Thyroid gland (tissue), 4 donors: ENCODE data around the gene FSTL4. TPM values are rescaled to one million over a fixed set of nuclear protein-coding genes. Genes with fewer than 3 reads are reported as not detected.
"Not testable (repeated sequence)": the region's sequence is repeated elsewhere in the genome, so short reads cannot be mapped to it uniquely, and the experiment has no call there.

ENCODE experiments used
- DNase-seq, 2 donors: peaks; one replicate each; pipeline ENCODE4 v3.0.0-alpha.2; 2019
- H3K27ac ChIP-seq, 3 donors: fragments of 200-600 bp; sonication (generic); 1 replicate in 2 of 3; 2 replicates in 1 of 3; pipeline ENCODE4 v1.5.1; 2016 to 2019; ENCODE audit warnings: mild to moderate bottlenecking in 1 of 3, moderate library complexity in 1 of 3
- H3K27me3 ChIP-seq: fragments of 200-600 bp; sonication (generic); one replicate; pipeline ENCODE4 v1.5.1; 2019
- H3K36me3 ChIP-seq, 2 donors: fragments of 200-600 bp; sonication (generic); one replicate each; pipeline ENCODE4 v1.5.1; 2016 to 2019
- H3K4me1 ChIP-seq, 2 donors: fragments of 200-600 bp; sonication (generic); one replicate each; pipeline ENCODE4 v1.5.1; 2017 to 2019
- H3K4me3 ChIP-seq, 3 donors: fragments of 200-600 bp; sonication (generic); replicated peaks in 1 of 3; 1 replicate in 2 of 3; 2 replicates in 1 of 3; pipeline ENCODE4 v1.5.1; 2016; ENCODE audit warnings: mild to moderate bottlenecking in 1 of 3
- H3K9me3 ChIP-seq: fragments of 200-600 bp; sonication (generic); one replicate; pipeline ENCODE4 v1.5.1; 2017
- POLR2A ChIP-seq, 2 donors: fragments of 450-650 bp; IDR thresholded peaks; one replicate each; pipeline ENCODE4 v1.6.1; 2017; ENCODE audit warnings: antibody characterized with exemption in 2 of 2, mild to moderate bottlenecking in 2 of 2, moderate library complexity in 1 of 2
- WGBS, 2 donors: methylation state at CpG; one replicate each; pipeline ENCODE4 v1.1.5; 2017; 5-methylcytosine and 5-hydroxymethylcytosine counted together
- intact Hi-C: fragments of 100-400 bp; cut with DNase I; formaldehyde crosslinking; loops from one replicate; pipeline ENCODE4 v1.15.1; 2023
- total RNA-seq, 4 donors: library from RNA; depleted of rRNA; stranded (reverse); fragments of >200 nt; gene quantifications; one replicate each; pipeline ENCODE4 v1.2.3, GENCODE V29; 2016
- TF ChIP-seq, protein P1 (sequence below), 6 experiments: fragments of 200-600 bp in 3 of 6; fragments of 450-650 bp in 3 of 6; sonication (generic) in 3 of 6; IDR thresholded peaks; one replicate each; pipeline ENCODE4 v1.5.1; 2016 to 2019; ENCODE audit warnings: antibody characterized with exemption in 6 of 6, mild to moderate bottlenecking in 2 of 6, inconsistent platforms in 1 of 6, moderate library complexity in 1 of 6

The FSTL4 gene
- total RNA-seq, 4 donors from 2014 or later, result 0.10 to 0.13 TPM; not detected in 2

DNA sequence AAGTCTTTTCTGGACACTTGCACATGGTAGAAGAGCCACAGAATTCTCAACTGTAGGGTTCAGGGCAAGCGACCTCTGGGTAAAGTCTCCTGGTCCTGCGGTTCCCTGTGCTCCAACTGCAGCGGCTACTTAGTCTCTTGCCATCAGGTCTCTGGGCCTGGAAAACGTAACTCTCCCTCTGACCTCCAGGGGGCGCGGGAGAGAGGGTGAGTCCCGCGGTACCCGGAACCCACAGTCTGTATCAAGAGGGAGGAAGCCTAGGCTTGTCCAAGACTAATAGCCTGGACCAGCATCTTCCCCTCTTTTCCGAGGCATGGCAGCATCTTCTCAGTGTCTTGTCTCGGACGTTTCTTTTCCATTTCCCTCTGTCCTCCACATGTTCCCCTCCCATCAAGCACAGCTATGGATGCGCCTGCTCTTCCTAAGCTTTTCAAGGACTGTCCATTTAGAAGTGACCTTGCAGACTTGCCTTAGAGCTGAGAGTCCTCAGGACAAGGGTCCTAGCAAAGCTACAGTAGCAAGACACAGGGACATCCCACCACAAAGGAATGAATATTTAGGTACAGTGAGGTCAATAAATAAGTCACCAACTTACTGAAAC is 59.3 kb downstream of the FSTL4 start:
- intact Hi-C loops, result no loop called here
- TF ChIP-seq POLR2A (IDR thresholded peaks at IDR 0.05), result no peak
- TF ChIP-seq, protein P1, sequence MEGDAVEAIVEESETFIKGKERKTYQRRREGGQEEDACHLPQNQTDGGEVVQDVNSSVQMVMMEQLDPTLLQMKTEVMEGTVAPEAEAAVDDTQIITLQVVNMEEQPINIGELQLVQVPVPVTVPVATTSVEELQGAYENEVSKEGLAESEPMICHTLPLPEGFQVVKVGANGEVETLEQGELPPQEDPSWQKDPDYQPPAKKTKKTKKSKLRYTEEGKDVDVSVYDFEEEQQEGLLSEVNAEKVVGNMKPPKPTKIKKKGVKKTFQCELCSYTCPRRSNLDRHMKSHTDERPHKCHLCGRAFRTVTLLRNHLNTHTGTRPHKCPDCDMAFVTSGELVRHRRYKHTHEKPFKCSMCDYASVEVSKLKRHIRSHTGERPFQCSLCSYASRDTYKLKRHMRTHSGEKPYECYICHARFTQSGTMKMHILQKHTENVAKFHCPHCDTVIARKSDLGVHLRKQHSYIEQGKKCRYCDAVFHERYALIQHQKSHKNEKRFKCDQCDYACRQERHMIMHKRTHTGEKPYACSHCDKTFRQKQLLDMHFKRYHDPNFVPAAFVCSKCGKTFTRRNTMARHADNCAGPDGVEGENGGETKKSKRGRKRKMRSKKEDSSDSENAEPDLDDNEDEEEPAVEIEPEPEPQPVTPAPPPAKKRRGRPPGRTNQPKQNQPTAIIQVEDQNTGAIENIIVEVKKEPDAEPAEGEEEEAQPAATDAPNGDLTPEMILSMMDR (IDR thresholded peaks at IDR 0.05), result peak; percentile 17 to 59 (median 42)
- peak; percentile 29 to 51 for DNase-seq
- no peaks in the 10 kb centered on the region for H3K9me3 ChIP-seq
- H3K36me3 ChIP-seq, result no peaks in the 10 kb centered on the region
- H3K4me1 ChIP-seq, result no peaks in the 10 kb centered on the region
- WGBS, 2 donors, result 23 to 24% methylated on average over 13 of the region's 13 CpGs
- H3K4me3 ChIP-seq, result no peak overlapping the region
- no peak overlapping the region for H3K27ac ChIP-seq
- H3K27me3 ChIP-seq, result no peaks in the 10 kb centered on the region

DNA sequence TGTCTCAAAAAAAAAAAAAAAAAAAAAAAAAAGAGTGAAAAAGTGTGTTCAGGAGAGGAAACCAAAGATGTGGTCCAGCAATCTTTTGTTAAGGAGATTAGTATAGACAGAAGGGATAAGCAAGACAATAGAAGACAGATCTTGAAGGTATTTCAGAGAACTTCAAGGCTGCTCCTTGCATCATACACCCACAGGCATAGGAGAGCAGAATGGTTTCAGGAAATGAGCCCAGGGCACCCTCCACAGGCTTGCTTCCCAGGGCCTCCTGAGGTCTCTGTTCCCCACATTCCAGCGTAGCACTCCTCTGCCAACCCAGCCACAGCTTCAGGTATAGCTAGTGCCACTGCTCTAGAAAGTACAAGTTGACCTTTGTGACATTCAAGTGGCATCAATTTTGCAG is 65.8 kb downstream of the FSTL4 start:
- Histone ChIP-seq H3K27ac (no peak overlapping the region), H3K27me3 (no peaks in the 10 kb centered on the region), H3K9me3 (no peaks in the 10 kb centered on the region), H3K4me3 (no peak overlapping the region), H3K36me3 (no peaks in the 10 kb centered on the region), H3K4me1 (no peaks in the 10 kb centered on the region)
- WGBS, 2 donors, result 67 to 82% methylated on average over 1 of the region's 1 CpG
- TF ChIP-seq, protein P1 (IDR thresholded peaks at IDR 0.05), result no peak
- TF ChIP-seq POLR2A (IDR thresholded peaks at IDR 0.05), result no peak
- intact Hi-C loops, result no loop called here
- no peak for DNase-seq

GRCh38 chr5:133544346-133544745 is 68.0 kb downstream of the FSTL4 start:
- no peak for TF ChIP-seq POLR2A (IDR thresholded peaks at IDR 0.05)
- TF ChIP-seq, protein P1 (IDR thresholded peaks at IDR 0.05), result no peak
- intact Hi-C loops, result no loop called here
- WGBS, 2 donors, result 59 to 63% methylated on average over 3 of the region's 3 CpGs
- Histone ChIP-seq H3K4me1 (no peaks in the 10 kb centered on the region), H3K4me3 (no peak overlapping the region), H3K9me3 (no peaks in the 10 kb centered on the region), H3K36me3 (no peaks in the 10 kb centered on the region), H3K27me3 (no peaks in the 10 kb centered on the region), H3K27ac (no peak overlapping the region)
- no peak for DNase-seq

GRCh38 chr5:133539818-133540217 is 72.5 kb downstream of the FSTL4 start:
- Histone ChIP-seq H3K4me3 (no peak overlapping the region), H3K27ac (no peak overlapping the region), H3K4me1 (no peaks in the 10 kb centered on the region), H3K36me3 (no peaks in the 10 kb centered on the region), H3K9me3 (no peaks in the 10 kb centered on the region), H3K27me3 (no peaks in the 10 kb centered on the region)
- 91 to 93% methylated on average over 1 of the region's 1 CpG for WGBS, 2 donors
- TF ChIP-seq, protein P1 (IDR thresholded peaks at IDR 0.05), result no peak
- TF ChIP-seq POLR2A (IDR thresholded peaks at IDR 0.05), result no peak
- no peak for DNase-seq
- intact Hi-C loops, result no loop called here

DNA sequence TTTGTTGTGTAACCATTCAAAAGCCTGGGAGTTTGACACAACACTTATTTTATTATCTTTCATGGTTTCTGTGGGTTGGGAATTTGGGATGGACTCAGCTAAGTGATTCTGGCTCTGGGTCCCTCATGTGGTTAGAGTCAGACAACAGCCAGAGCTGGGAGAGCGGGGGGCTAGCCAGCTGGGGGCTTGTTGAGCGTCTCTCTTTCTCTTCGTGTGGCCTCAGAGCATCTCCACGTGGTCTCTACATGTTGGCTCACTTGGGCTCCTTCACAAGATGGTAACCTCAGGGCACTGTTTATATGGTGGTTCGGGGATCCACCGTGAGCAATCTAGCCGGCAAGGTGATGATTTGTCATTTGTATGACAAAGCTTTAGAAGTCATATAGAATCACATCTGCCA is 73.6 kb downstream of the FSTL4 start:
- WGBS, 2 donors, result 71 to 72% methylated on average over 7 of the region's 7 CpGs
- Histone ChIP-seq H3K9me3 (no peaks in the 10 kb centered on the region), H3K4me3 (no peak overlapping the region), H3K36me3 (no peaks in the 10 kb centered on the region), H3K27ac (no peak overlapping the region), H3K4me1 (no peaks in the 10 kb centered on the region), H3K27me3 (no peaks in the 10 kb centered on the region)
- intact Hi-C loops, result no loop called here
- DNase-seq, result no peak
- TF ChIP-seq POLR2A (IDR thresholded peaks at IDR 0.05), result no peak
- TF ChIP-seq, protein P1 (IDR thresholded peaks at IDR 0.05), result no peak

DNA sequence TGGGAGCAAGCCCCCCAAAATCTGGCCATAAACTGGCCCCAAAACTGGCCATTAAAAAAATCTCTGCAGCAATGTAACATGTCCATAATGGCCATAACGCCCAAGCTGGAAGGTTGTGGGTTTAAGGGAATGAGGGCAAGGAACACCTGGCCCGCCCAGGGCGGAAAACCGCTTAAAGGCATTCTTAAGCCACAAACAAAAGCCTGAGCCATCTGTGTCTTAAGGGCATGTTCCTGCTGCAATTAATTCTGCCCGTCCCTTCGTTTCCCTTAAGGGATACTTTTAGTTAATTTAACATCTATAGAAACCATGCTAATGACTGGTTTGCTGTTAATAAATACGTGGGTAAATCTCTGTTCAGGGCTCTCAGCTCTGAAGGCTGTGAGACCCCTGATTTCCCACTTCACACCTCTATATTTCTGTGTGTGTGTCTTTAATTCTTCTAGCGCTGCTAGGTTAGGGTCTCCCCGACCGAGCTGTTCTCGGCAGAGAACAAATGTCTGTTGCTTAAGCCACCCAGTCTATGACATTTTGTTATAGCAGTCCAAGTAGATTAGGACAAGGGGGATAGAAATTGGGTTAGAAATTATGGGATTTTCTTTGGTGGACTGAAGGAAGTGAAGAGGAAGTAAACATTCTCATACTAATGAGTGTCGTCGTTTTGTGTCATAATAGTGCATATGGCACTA is 77.0 kb downstream of the FSTL4 start:
- intact Hi-C loops, H3K4me3 ChIP-seq, H3K4me1 ChIP-seq, H3K27ac ChIP-seq, DNase-seq, H3K36me3 ChIP-seq, H3K27me3 ChIP-seq, H3K9me3 ChIP-seq: not testable (repeated sequence)
- 82 to 88% methylated on average over 13 of the region's 13 CpGs for WGBS, 2 donors
